SJCRH30 (cell line): ENCODE results near the gene PRRT2. TPM values are rescaled to one million over a fixed set of nuclear protein-coding genes. Genes with fewer than 3 reads are reported as not detected.
A peak's percentile ranks its signal among the peaks of the same experiment; 100 is the strongest.

Experiments
- DNase-seq, 2 experiments: peaks; one replicate each; pipeline ENCODE4 v3.0.0-alpha.2; 2015 to 2020
- H3K27ac ChIP-seq: fragments of 250-450 bp; sonication (Bioruptor Pico); 2 replicates; pipeline ENCODE4 v1.5.1; 2020; ENCODE audit warnings: mild to moderate bottlenecking, moderate library complexity
- H3K27me3 ChIP-seq: fragments of 250-450 bp; sonication (Bioruptor Pico); 2 replicates; pipeline ENCODE4 v1.5.1; 2020; ENCODE audit warnings: mild to moderate bottlenecking, moderate library complexity
- H3K36me3 ChIP-seq: fragments of 250-450 bp; sonication (Bioruptor Pico); 2 replicates; pipeline ENCODE4 v1.5.1; 2020; ENCODE audit warnings: mild to moderate bottlenecking, moderate library complexity
- H3K4me1 ChIP-seq: fragments of 250-450 bp; sonication (Bioruptor Pico); 2 replicates; pipeline ENCODE4 v1.5.1; 2020; ENCODE audit warnings: mild to moderate bottlenecking, moderate library complexity
- H3K4me3 ChIP-seq: fragments of 250-450 bp; sonication (Bioruptor Pico); 2 replicates; pipeline ENCODE4 v1.5.1; 2020; ENCODE audit warnings: mild to moderate bottlenecking, moderate library complexity
- H3K9me3 ChIP-seq: fragments of 250-450 bp; sonication (Bioruptor Pico); replicated peaks from 2 replicates; pipeline ENCODE4 v1.5.1; 2020; ENCODE audit warnings: mild to moderate bottlenecking, moderate library complexity
- total RNA-seq: library from RNA; depleted of rRNA; stranded (reverse); fragments of >200 nt; shearing (Covaris generic); gene quantifications from 2 replicates; pipeline ENCODE4 v1.2.3, GENCODE V29; 2014

PRRT2 gene
- total RNA-seq, 1 experiment from 2014 or later: 1.5 TPM

GRCh38 chr16:29805232-29806098 lies 6.5 kb upstream of the PRRT2 start:
- Histone ChIP-seq H3K4me3 (peak overlapping the region; percentile 61), H3K4me1 (peaks cover 22% of the 10 kb centered on the region; the same call in 1 of the 2 replicates), H3K27ac (peak overlapping the region; percentile 67), H3K9me3 (no peaks in the 10 kb centered on the region), H3K36me3 (peaks cover 55% of the 10 kb centered on the region), H3K27me3 (no peaks in the 10 kb centered on the region)
- peak; percentile 97 for DNase-seq

DNA sequence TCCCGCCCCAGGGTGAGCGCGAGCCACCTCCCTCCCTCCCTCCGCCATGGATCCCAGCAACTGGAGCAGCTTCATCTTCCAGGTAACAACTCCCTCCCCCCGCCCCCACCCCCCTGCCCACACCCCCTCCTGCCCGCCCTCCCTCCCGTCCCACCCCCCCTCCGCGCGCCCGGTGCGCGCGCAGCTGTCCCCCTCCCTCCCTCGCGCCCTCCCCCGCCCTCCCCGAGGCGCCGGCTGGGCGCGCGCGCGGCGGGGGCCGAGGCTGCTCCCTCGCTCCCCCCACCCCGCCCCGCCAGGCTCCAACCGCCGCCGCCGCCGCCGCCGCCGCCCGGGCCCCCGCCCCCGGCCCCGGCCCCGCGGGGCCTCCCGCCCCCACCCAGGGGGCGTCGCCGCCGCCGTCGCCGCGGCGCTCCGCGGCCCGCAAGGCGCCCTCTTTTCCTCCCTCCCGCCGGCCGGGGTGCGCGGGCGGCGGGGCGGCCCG lies 5.9 kb upstream of the PRRT2 start, which contains the start of gene MAZ:
Gene MAZ, plus strand, starts transcription at position 431 of the 481 bp plus-strand sequence. CDS start 173 bp downstream, outside the sequence.
- H3K36me3 ChIP-seq: peaks cover 51% of the 10 kb centered on the region
- H3K4me1 ChIP-seq: peaks cover 26% of the 10 kb centered on the region; the same call in 1 of the 2 replicates
- H3K9me3 ChIP-seq: no peaks in the 10 kb centered on the region

GRCh38 chr16:29806641-29807425 lies 5.2 kb upstream of the PRRT2 start:
- Histone ChIP-seq H3K27me3 (no peaks in the 10 kb centered on the region), H3K9me3 (no peaks in the 10 kb centered on the region), H3K4me3 (peak overlapping the region; percentile 63), H3K27ac (peak overlapping the region; percentile 62; the same call in 1 of the 2 replicates), H3K4me1 (peaks cover 31% of the 10 kb centered on the region), H3K36me3 (peaks cover 44% of the 10 kb centered on the region)
- peak; percentile 59 to 67 for DNase-seq

More for the DNA sequence above, 5.9 kb upstream of the PRRT2 start, which contains the start of gene MAZ:
- DNase-seq: no peak
- Histone ChIP-seq H3K27ac (peak within 1 kb of the TSS; percentile 67), H3K27me3 (no peaks in the 10 kb centered on the region), H3K4me3 (peak within 1 kb of the TSS; percentile 63)

- peak; percentile 85 to 86 for DNase-seq
- H3K4me3 ChIP-seq: peak overlapping the region; percentile 63
- peaks cover 38% of the 10 kb centered on the region for H3K36me3 ChIP-seq
- peak overlapping the region; percentile 16; the same call in 1 of the 2 replicates for H3K27ac ChIP-seq
- no peaks in the 10 kb centered on the region for H3K27me3 ChIP-seq
- H3K9me3 ChIP-seq: no peaks in the 10 kb centered on the region
- peaks cover 28% of the 10 kb centered on the region for H3K4me1 ChIP-seq
Observed at GRCh38 chr16:29807426-29808218, 4.4 kb upstream of the PRRT2 start.

DNA sequence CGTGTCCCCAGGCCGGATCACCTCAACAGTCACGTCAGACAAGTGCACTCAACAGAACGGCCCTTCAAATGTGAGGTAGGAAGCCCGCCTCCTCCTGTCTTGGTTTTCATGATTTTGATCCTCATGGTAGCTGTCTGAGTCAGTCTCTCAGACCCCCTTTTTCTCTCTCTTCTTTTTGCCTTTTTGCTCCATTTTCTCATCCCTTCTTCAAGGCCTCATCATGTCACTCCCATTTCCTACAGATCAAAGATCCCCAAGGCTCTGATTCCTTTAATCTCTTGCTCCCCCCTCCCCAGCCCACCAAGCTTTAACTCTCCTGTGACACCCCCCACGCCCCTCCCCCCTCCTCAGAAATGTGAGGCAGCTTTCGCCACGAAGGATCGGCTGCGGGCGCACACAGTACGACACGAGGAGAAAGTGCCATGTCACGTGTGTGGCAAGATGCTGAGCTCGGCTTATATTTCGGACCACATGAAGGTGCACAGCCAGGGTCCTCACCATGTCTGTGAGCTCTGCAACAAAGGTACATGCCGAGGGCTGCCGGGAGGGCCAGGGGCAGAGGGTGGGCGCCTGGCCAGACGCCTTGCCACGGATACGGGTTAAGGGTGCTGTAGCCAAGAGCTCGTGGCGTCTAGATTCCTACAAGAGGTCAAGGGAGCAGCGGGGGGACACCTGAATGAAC lies 3.6 kb upstream of the PRRT2 start:
- no peaks in the 10 kb centered on the region for H3K9me3 ChIP-seq
- H3K36me3 ChIP-seq: peaks cover 31% of the 10 kb centered on the region
- H3K27ac ChIP-seq: no peak overlapping the region; the same call in 1 of the 2 replicates
- no peak for DNase-seq
- H3K27me3 ChIP-seq: no peaks in the 10 kb centered on the region
- H3K4me1 ChIP-seq: peaks cover 20% of the 10 kb centered on the region
- peak overlapping the region; percentile 63 for H3K4me3 ChIP-seq

DNA sequence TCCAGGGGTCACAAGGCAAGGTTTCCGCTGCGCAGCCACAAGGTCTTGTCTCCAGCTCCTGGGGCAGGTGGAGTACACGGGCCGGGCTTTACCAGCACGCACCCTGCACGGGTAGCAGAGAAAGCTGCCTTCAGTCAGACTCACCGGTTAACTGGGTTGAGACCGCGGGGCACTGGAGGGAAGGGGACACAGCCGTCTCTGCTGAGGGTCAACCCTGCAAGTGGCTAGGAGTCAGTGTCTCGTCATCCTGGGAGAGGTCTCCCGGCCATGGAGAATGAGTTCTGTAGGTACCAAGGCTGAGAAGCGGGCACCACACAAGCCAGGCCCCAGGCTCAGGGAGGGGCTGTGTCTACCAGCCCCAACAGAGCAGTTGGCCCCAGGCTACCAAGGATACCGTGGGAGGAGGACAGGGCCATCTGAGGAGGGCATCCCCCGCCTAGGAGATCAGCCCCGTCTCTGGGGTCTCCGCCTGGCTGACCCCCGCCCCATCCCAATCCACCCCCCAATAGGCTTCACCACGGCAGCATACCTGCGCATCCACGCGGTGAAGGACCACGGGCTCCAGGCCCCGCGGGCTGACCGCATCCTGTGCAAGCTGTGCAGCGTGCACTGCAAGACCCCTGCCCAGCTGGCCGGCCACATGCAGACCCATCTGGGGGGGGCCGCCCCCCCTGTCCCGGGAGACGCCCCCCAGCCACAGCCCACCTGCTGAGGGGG lies 2.8 kb upstream of the PRRT2 start:
- H3K4me1 ChIP-seq: peaks cover 17% of the 10 kb centered on the region
- no peak for DNase-seq
- peaks cover 23% of the 10 kb centered on the region for H3K36me3 ChIP-seq
- H3K4me3 ChIP-seq: no peak overlapping the region
- H3K9me3 ChIP-seq: no peaks in the 10 kb centered on the region
- H3K27me3 ChIP-seq: no peaks in the 10 kb centered on the region
- H3K27ac ChIP-seq: no peak overlapping the region

DNA sequence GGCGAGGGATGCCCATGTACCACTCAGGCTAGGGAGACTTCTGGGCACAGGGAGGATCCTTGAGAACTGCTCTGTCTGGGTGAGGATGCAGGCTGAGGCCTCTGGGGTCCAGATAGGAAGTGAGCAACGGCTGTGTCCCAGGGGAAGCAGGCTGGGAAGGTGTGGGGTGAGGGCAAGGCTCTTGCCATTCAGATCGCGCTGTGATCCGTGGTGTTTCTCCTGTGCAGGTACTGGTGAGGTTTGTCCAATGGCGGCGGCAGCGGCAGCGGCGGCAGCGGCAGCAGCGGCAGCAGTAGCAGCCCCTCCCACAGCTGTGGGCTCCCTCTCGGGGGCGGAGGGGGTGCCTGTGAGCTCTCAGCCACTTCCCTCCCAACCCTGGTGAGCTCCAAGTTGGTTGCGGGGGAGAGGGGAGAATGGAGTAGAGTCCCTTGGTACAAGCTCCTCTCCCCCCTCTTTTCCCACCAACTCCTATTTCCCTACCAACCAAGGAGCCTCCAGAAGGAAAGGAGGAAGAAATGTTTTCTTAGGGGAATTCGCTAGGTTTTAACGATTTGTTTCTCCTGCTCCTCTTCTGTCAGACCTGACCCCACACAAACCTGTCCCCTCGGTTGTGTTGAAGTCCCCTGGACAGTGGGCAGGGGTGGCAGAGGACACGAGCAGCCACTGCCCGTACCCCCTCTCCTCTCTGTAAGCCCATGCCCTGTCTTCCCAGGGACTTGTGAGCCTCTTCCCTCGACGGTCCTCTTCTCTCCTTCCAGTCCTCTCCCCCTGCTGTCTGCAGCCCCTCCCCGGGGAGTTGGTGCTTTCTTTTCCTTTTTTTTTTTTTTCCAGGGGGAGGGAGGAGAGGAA lies 1.9 kb upstream of the PRRT2 start:
- no peak for DNase-seq
- no peak overlapping the region for H3K27ac ChIP-seq
- peaks cover 11% of the 10 kb centered on the region for H3K4me1 ChIP-seq
- H3K4me3 ChIP-seq: no peak overlapping the region
- no peaks in the 10 kb centered on the region for H3K27me3 ChIP-seq
- peaks cover 20% of the 10 kb centered on the region for H3K36me3 ChIP-seq
- H3K9me3 ChIP-seq: no peaks in the 10 kb centered on the region

DNA sequence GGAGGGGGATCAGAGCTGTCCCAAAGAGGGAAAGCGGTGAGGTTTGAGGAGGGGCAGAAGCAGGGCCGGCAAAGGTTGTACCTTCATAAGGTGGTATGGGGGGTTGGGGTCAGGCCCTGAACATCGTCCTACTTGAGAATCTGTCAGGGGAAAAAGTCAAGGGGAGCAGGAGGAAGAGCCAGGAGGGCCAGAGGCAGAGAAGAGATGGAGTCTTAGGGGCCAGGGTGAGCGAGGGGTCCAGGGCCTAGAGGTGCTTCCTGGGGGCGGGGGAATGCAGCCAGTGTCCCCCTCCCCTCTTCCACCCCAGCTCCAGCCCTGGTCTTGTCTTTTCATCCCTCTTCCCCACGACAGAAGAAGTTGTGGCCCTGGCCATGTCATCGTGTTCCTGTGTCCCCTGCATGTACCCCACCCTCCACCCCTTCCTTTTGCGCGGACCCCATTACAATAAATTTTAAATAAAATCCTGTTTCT lies 1.3 kb upstream of the PRRT2 start:
- Histone ChIP-seq H3K36me3 (peaks cover 20% of the 10 kb centered on the region), H3K9me3 (no peaks in the 10 kb centered on the region), H3K27me3 (no peaks in the 10 kb centered on the region), H3K27ac (no peak overlapping the region), H3K4me1 (peaks cover 11% of the 10 kb centered on the region), H3K4me3 (no peak overlapping the region)
- DNase-seq: no peak

GRCh38 chr16:29811170-29811895 lies 660 bp upstream of the PRRT2 start:
- peak; percentile 97 to 98 for DNase-seq
- Histone ChIP-seq H3K27ac (peak overlapping the region; percentile 16; the same call in 1 of the 2 replicates), H3K36me3 (peaks cover 20% of the 10 kb centered on the region), H3K27me3 (no peaks in the 10 kb centered on the region), H3K9me3 (no peaks in the 10 kb centered on the region), H3K4me3 (peak overlapping the region; percentile 58), H3K4me1 (peaks cover 11% of the 10 kb centered on the region)

- DNase-seq: no peak
- H3K4me3 ChIP-seq: peak overlapping the region; percentile 58
- H3K27ac ChIP-seq: no peak overlapping the region
- H3K36me3 ChIP-seq: peaks cover 20% of the 10 kb centered on the region
- no peaks in the 10 kb centered on the region for H3K9me3 ChIP-seq
- H3K4me1 ChIP-seq: peaks cover 11% of the 10 kb centered on the region
- no peaks in the 10 kb centered on the region for H3K27me3 ChIP-seq
Observed at GRCh38 chr16:29812754-29813643, 1.0 kb downstream of the PRRT2 start.
